Neural progenitor cell (in vitro differentiated cells): ENCODE results near the gene ACOT7. TPM values are rescaled to one million over a fixed set of nuclear protein-coding genes. Genes with fewer than 3 reads are reported as not detected.

Experiments used
- DNase-seq: peaks from one replicate; pipeline ENCODE4 v3.0.0-alpha.2; 2016; ENCODE audit warnings: low spot score
- H2AFZ ChIP-seq: fragments of 200-600 bp; sonication (generic); replicated peaks from 2 replicates; pipeline ENCODE4 v1.6.1; 2016; ENCODE audit warnings: antibody characterized with exemption
- H3F3A ChIP-seq: fragments of 200-600 bp; sonication (generic); 2 replicates; pipeline ENCODE4 v1.6.1; 2016; ENCODE audit warnings: antibody characterized with exemption, low read depth
- H3K27ac ChIP-seq: fragments of 200-600 bp; sonication (generic); 2 replicates; pipeline ENCODE4 v1.5.1; 2016; ENCODE audit warnings: mild to moderate bottlenecking
- H3K27me3 ChIP-seq: fragments of 200-600 bp; sonication (generic); 2 replicates; pipeline ENCODE4 v1.6.1; 2016; ENCODE audit warnings: mild to moderate bottlenecking, moderate library complexity
- H3K36me3 ChIP-seq: fragments of 200-600 bp; sonication (generic); 2 replicates; pipeline ENCODE4 v1.5.1; 2016
- H3K4me1 ChIP-seq: fragments of 200-600 bp; sonication (generic); 2 replicates; pipeline ENCODE4 v1.6.1; 2016; ENCODE audit warnings: mixed run types
- H3K4me2 ChIP-seq: fragments of 200-600 bp; sonication (generic); 2 replicates; pipeline ENCODE4 v1.6.1; 2016
- H3K4me3 ChIP-seq: fragments of 200-600 bp; sonication (generic); 2 replicates; pipeline ENCODE4 v1.5.1; 2016
- H3K79me2 ChIP-seq: fragments of 200-600 bp; sonication (generic); 2 replicates; pipeline ENCODE4 v1.6.1; 2016; ENCODE audit warnings: low read depth
- H3K9ac ChIP-seq: fragments of 200-600 bp; sonication (generic); 2 replicates; pipeline ENCODE4 v1.6.1; 2016
- H3K9me3 ChIP-seq: fragments of 200-600 bp; sonication (generic); 2 replicates; pipeline ENCODE4 v1.5.1; 2016; ENCODE audit warnings: low read depth
- H4K20me1 ChIP-seq: fragments of 200-600 bp; sonication (generic); 2 replicates; pipeline ENCODE4 v1.6.1; 2016; ENCODE audit warnings: low read depth
- H3K27ac Mint-ChIP-seq: 3 replicates; pipeline ENCODE4 v1.8.0; 2021; ENCODE audit warnings: mixed read lengths
- H3K27me3 Mint-ChIP-seq: 2 replicates; pipeline ENCODE4 v1.8.0; 2022; ENCODE audit warnings: low read depth, mild to moderate bottlenecking, inconsistent platforms, moderate library complexity, mixed read lengths; ENCODE audit not compliant: insufficient read depth
- H3K36me3 Mint-ChIP-seq: 3 replicates; pipeline ENCODE4 v1.8.0; 2021; ENCODE audit warnings: mixed read lengths
- H3K4me1 Mint-ChIP-seq: 3 replicates; pipeline ENCODE4 v1.8.0; 2021; ENCODE audit warnings: mixed read lengths
- H3K4me3 Mint-ChIP-seq: 3 replicates; pipeline ENCODE4 v1.8.0; 2021; ENCODE audit warnings: mild to moderate bottlenecking, moderate library complexity, mixed read lengths
- H3K9me3 Mint-ChIP-seq: 3 replicates; pipeline ENCODE4 v1.8.0; 2020; ENCODE audit warnings: mixed read lengths
- CTCF ChIP-seq: fragments of 200-600 bp; sonication (generic); IDR thresholded peaks from 2 replicates; pipeline ENCODE4 v1.5.1; 2017; ENCODE audit warnings: antibody characterized with exemption, mild to moderate bottlenecking
- EZH2 ChIP-seq: fragments of 200-600 bp; sonication (generic); IDR thresholded peaks from 2 replicates; pipeline ENCODE4 v1.6.1; 2017; ENCODE audit warnings: antibody characterized with exemption, mild to moderate bottlenecking, moderate library complexity
- EZH2phosphoT487 ChIP-seq: fragments of 200-600 bp; sonication (generic); IDR thresholded peaks from 2 replicates; pipeline ENCODE4 v1.6.1; 2017; ENCODE audit warnings: antibody characterized with exemption
- total RNA-seq: library from RNA; depleted of rRNA; stranded (reverse); fragments of >200 nt; gene quantifications from 2 replicates; pipeline ENCODE4 v1.2.3, GENCODE V29; 2015; ENCODE audit warnings: low replicate concordance

ACOT7 gene
- total RNA-seq, 1 donor from 2014 or later = 19.6 TPM

- Histone ChIP-seq H3K79me2 (peaks cover 96% of the 10 kb centered on the region), H3K27me3 (no peaks in the 10 kb centered on the region), H3K4me3 (no peak overlapping the region), H3K27ac (no peak overlapping the region), H3K4me1 (peaks cover 18% of the 10 kb centered on the region), H4K20me1 (peaks cover 8% of the 10 kb centered on the region), H3F3A (peaks cover 24% of the 10 kb centered on the region), H2AFZ (no peak overlapping the region), H3K36me3 (no peaks in the 10 kb centered on the region), H3K9me3 (peaks cover 5% of the 10 kb centered on the region), H3K4me2 (no peak overlapping the region), H3K9ac (no peak overlapping the region)
- no peak for DNase-seq
- H3K36me3 Mint-ChIP-seq = peaks cover 14% of the 10 kb centered on the region
- H3K4me3 Mint-ChIP-seq = no peak overlapping the region
- peaks cover 14% of the 10 kb centered on the region for H3K9me3 Mint-ChIP-seq
- H3K27ac Mint-ChIP-seq = no peak overlapping the region
- TF ChIP-seq EZH2phosphoT487 (no peak), CTCF (no peak), EZH2 (no peak)
- H3K4me1 Mint-ChIP-seq = peaks cover 33% of the 10 kb centered on the region
- peaks cover 2% of the 10 kb centered on the region for H3K27me3 Mint-ChIP-seq
These were observed 7.1 kb downstream of the ACOT7 start for GRCh38 chr1:6386371-6386949.

GRCh38 chr1:6385488-6386191 lies 7.9 kb downstream of the ACOT7 start:
- peak; percentile 84 for DNase-seq
- Mint-ChIP-seq H3K27me3 (peaks cover 2% of the 10 kb centered on the region), H3K4me1 (peaks cover 33% of the 10 kb centered on the region), H3K36me3 (peaks cover 17% of the 10 kb centered on the region), H3K27ac (peak overlapping the region; percentile 57), H3K4me3 (no peak overlapping the region), H3K9me3 (peaks cover 19% of the 10 kb centered on the region)
- Histone ChIP-seq H3K4me3 (peak overlapping the region; percentile 16), H3K4me1 (peaks cover 18% of the 10 kb centered on the region), H3F3A (peaks cover 24% of the 10 kb centered on the region), H3K36me3 (no peaks in the 10 kb centered on the region), H3K9me3 (peaks cover 5% of the 10 kb centered on the region), H3K27me3 (no peaks in the 10 kb centered on the region), H4K20me1 (peaks cover 4% of the 10 kb centered on the region), H3K79me2 (peaks cover 96% of the 10 kb centered on the region), H3K9ac (no peak overlapping the region), H2AFZ (no peak overlapping the region), H3K27ac (no peak overlapping the region), H3K4me2 (peak overlapping the region; percentile 68)
- TF ChIP-seq EZH2phosphoT487 (no peak), EZH2 (no peak), CTCF (no peak)

GRCh38 chr1:6384962-6385361 lies 8.6 kb downstream of the ACOT7 start:
- no peak overlapping the region for H3K4me3 Mint-ChIP-seq
- Histone ChIP-seq H3K4me1 (peaks cover 18% of the 10 kb centered on the region), H3K79me2 (peaks cover 96% of the 10 kb centered on the region), H3K9me3 (peaks cover 5% of the 10 kb centered on the region), H3K36me3 (no peaks in the 10 kb centered on the region), H3F3A (peaks cover 24% of the 10 kb centered on the region), H3K4me2 (peak overlapping the region; percentile 68), H2AFZ (no peak overlapping the region), H3K9ac (no peak overlapping the region), H3K4me3 (no peak overlapping the region), H4K20me1 (peaks cover 4% of the 10 kb centered on the region), H3K27ac (no peak overlapping the region), H3K27me3 (no peaks in the 10 kb centered on the region)
- no peak for DNase-seq
- H3K9me3 Mint-ChIP-seq = peaks cover 25% of the 10 kb centered on the region
- TF ChIP-seq CTCF = no peak
- TF ChIP-seq EZH2 = no peak
- no peak for TF ChIP-seq EZH2phosphoT487
- H3K27ac Mint-ChIP-seq = no peak overlapping the region
- peaks cover 33% of the 10 kb centered on the region for H3K4me1 Mint-ChIP-seq
- H3K27me3 Mint-ChIP-seq = peaks cover 3% of the 10 kb centered on the region
- H3K36me3 Mint-ChIP-seq = peaks cover 17% of the 10 kb centered on the region
